MM.1S (cell line): ENCODE data around the gene PIK3CG.

ENCODE experiments used
- CTCF ChIP-seq: fragments of 300-600 bp; sonication (generic); IDR thresholded peaks from 2 replicates; pipeline ENCODE4 v1.5.1; 2016; ENCODE audit warnings: antibody characterized with exemption, low read length, mixed read lengths
- EZH2 ChIP-seq: fragments of 300-600 bp; sonication (generic); optimal IDR thresholded peaks from 2 replicates; pipeline ENCODE3; 2017; ENCODE audit warnings: low read depth, mild to moderate bottlenecking, antibody characterized with exemption, low read length, mixed read lengths
- EZH2phosphoT487 ChIP-seq: fragments of 300-600 bp; sonication (generic); IDR thresholded peaks from 2 replicates; pipeline ENCODE4 v1.6.1; 2018; ENCODE audit warnings: antibody characterized with exemption, low read length

GRCh38 chr7:106840342-106840741 is 24.7 kb upstream of the PIK3CG start:
- TF ChIP-seq CTCF (no peak), EZH2 (no peak), EZH2phosphoT487 (no peak)
